Esophagus (tissue), 2 donors: ENCODE results near the gene MBD3L2B. TPM values are rescaled to one million over a fixed set of nuclear protein-coding genes. Genes with fewer than 3 reads are reported as not detected.

Experiments used
- H3K27ac ChIP-seq, 2 donors: one replicate each; pipeline ENCODE4 v1.5.1; 2013; ENCODE audit warnings: low read depth in 2 of 2, mild to moderate bottlenecking in 2 of 2, inconsistent platforms in 1 of 2, low read length in 1 of 2, moderate library complexity in 1 of 2
- H3K27me3 ChIP-seq, 2 donors: one replicate each; pipeline ENCODE4 v1.6.1; 2013; ENCODE audit warnings: low read length in 2 of 2, control low read depth in 1 of 2, mild to moderate bottlenecking in 1 of 2; ENCODE audit not compliant: insufficient read depth in 2 of 2, control insufficient read depth in 1 of 2
- H3K36me3 ChIP-seq, 2 donors: one replicate each; pipeline ENCODE4 v1.6.1; 2013; ENCODE audit warnings: low read length in 1 of 2; ENCODE audit not compliant: control insufficient read depth in 2 of 2, insufficient read depth in 2 of 2
- H3K4me1 ChIP-seq, 2 donors: one replicate each; pipeline ENCODE4 v1.6.1; 2013; ENCODE audit warnings: low read length in 1 of 2; ENCODE audit not compliant: control insufficient read depth in 2 of 2, insufficient read depth in 2 of 2
- H3K4me3 ChIP-seq, 2 donors: one replicate each; pipeline ENCODE4 v1.5.1; 2013; ENCODE audit warnings: low read length in 2 of 2, mild to moderate bottlenecking in 2 of 2, low read depth in 1 of 2, moderate library complexity in 1 of 2
- H3K9me3 ChIP-seq, 2 donors: one replicate each; pipeline ENCODE4 v1.6.1; 2013; ENCODE audit warnings: mild to moderate bottlenecking in 2 of 2, low read depth in 1 of 2, low read length in 1 of 2, moderate library complexity in 1 of 2; ENCODE audit not compliant: control insufficient read depth in 2 of 2, insufficient read depth in 1 of 2
- WGBS, 2 donors: extraction: QIAGEN DNeasy Blood & Tissue Kit; methylation state at CpG; one replicate each; pipeline ENCODE4 v1.1.7; 2013; 5-methylcytosine and 5-hydroxymethylcytosine counted together
- polyA plus RNA-seq, 2 donors: library from polyadenylated mRNA; stranded (reverse); fragments of 200-250 nt; gene quantifications; one replicate each; pipeline ENCODE4 v1.2.3, GENCODE V29; 2013
- donor health status: healthy with polysubstance abuse.
- donor health status: Bipolar disorder and iron deficiency.

MBD3L2B gene
- polyA plus RNA-seq, 2 donors = not detected

DNA sequence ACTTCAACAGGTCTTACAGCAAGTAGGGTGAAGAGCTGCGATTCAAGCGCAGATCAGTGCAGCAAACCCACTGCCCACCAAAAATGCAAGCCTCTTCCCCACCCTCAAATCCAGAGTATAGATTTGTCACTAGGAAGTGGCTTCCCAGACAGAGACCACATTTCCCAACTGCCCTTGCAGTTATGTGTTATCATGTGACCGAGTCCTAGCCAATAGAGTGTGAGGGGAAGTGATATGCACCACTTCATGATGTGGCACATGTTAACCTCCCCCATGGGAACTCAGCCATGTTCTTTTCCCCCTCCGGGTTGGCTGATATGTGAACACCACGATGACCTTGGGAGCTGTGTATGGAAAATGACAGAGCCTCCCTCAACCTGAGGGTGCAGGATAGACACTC, 50.8 kb downstream of the MBD3L2B start:
- Histone ChIP-seq H3K4me3 (no peak overlapping the region), H3K27ac (no peak overlapping the region), H3K36me3 (no peaks in the 10 kb centered on the region), H3K9me3 (no peaks in the 10 kb centered on the region), H3K4me1 (no peaks in the 10 kb centered on the region), H3K27me3 (peaks cover 0 to 3% of the 10 kb centered on the region in 2 donors)
- WGBS, 2 donors = 85 to 86% methylated on average over 5 of the region's 5 CpGs

DNA sequence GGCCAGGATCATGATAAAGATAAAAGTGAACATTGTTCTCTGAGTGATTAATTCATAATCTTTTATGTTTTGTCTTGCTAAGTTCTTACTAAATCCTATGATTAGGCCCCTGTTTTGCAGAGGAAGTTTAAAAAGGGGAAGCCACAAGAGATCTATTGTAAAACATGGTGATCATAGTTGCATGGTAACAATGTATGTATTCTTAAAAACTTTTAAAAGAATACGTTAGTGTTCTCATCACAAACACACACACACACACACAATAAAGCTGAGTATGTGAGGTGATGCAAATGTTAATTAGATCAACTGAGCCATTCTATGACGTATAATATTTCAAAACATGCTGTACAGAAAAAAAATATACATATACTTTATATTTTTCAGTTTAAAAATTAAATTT, 51.2 kb downstream of the MBD3L2B start:
- Histone ChIP-seq H3K9me3 (no peaks in the 10 kb centered on the region), H3K27me3 (peaks cover 0 to 3% of the 10 kb centered on the region in 2 donors), H3K27ac (no peak overlapping the region), H3K4me1 (no peaks in the 10 kb centered on the region), H3K4me3 (no peak overlapping the region), H3K36me3 (no peaks in the 10 kb centered on the region)
- WGBS, 2 donors = 57 to 58% methylated on average over 2 of the region's 2 CpGs

DNA sequence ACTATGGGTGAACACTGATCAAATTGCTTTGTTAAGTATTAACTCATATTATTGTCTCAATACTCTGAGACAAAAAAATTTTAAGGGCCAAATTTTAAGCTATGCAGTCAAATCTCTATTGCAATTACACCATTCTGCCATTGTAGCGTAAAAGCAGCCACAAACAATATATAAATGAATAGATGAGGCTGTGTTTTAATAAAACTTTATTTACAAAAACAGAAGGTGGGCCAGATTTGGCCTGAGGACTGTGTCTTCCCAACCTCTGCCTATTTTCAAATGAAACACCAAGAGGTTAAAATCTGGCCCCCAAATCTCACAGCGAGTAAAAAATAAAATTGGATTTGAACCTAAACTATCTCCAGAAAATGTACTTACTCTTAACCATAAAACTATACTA, 51.7 kb downstream of the MBD3L2B start:
- H3K27me3 ChIP-seq = peaks cover 0 to 3% of the 10 kb centered on the region in 2 donors
- no peak overlapping the region for H3K27ac ChIP-seq
- H3K4me3 ChIP-seq = no peak overlapping the region
- H3K9me3 ChIP-seq = no peaks in the 10 kb centered on the region
- 78 to 85% methylated on average over 2 of the region's 2 CpGs for WGBS, 2 donors
- no peaks in the 10 kb centered on the region for H3K4me1 ChIP-seq
- H3K36me3 ChIP-seq = no peaks in the 10 kb centered on the region

Other genes starting within 250 kb of the MBD3L2B start
- 1 to 10 TPM; 1.3 to 8.4 TPM for gene VAV1, start 248.7 kb downstream of the MBD3L2B start, polyA plus RNA-seq
- gene ADGRE1, start 133.9 kb downstream of the MBD3L2B start, polyA plus RNA-seq = under 1 TPM in 1 of 2 donors, not detected in 1; 0.06 TPM
- gene MBD3L5, start 9.1 kb upstream of the MBD3L2B start, polyA plus RNA-seq = not detected
- not detected for gene MBD3L4, start 18.7 kb upstream of the MBD3L2B start, polyA plus RNA-seq
- not detected for gene MBD3L2, start 27.9 kb upstream of the MBD3L2B start, polyA plus RNA-seq
- not detected for gene MBD3L3, start 37.2 kb upstream of the MBD3L2B start, polyA plus RNA-seq
- gene ZNF557, start 48.3 kb upstream of the MBD3L2B start, polyA plus RNA-seq = 1 to 10 TPM; 1.7 to 2.4 TPM